ENCODE data around the gene MRC1. TPM values are rescaled to one million over a fixed set of nuclear protein-coding genes. Genes with fewer than 3 reads are reported as not detected.

MRC1 gene
- total RNA-seq, 1 donor from 2014 or later = not detected

DNA sequence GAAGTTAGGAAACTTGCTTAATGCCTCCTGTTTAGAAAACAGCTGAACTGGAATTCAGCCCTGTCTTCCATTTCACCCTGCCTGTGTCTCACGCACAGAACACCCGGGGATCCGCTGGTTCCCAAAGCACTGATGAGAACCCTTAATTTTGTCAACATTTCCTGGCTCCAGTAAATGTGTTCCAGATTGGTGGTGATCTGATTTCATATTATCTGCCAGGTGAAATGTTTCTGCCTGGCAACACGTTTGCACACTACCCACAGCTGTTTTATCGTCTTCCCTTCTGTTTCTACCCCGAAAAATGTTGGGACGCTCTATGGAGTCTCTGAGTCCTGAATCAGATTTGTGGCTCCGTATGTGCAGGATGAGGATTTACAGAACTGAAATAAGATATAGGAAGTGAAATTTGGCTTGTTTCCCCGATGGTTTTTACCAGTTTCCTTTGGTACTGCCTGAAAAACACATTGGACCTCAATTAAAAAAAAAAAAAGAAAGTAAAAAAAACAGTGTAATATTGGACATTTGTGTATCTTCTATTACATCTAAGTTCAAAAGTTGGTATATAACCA, 29.0 kb downstream of the MRC1 start:
- no peak for DNase-seq (ENCODE audit: low spot score, unreplicated experiment)
- TF ChIP-seq, protein P1, sequence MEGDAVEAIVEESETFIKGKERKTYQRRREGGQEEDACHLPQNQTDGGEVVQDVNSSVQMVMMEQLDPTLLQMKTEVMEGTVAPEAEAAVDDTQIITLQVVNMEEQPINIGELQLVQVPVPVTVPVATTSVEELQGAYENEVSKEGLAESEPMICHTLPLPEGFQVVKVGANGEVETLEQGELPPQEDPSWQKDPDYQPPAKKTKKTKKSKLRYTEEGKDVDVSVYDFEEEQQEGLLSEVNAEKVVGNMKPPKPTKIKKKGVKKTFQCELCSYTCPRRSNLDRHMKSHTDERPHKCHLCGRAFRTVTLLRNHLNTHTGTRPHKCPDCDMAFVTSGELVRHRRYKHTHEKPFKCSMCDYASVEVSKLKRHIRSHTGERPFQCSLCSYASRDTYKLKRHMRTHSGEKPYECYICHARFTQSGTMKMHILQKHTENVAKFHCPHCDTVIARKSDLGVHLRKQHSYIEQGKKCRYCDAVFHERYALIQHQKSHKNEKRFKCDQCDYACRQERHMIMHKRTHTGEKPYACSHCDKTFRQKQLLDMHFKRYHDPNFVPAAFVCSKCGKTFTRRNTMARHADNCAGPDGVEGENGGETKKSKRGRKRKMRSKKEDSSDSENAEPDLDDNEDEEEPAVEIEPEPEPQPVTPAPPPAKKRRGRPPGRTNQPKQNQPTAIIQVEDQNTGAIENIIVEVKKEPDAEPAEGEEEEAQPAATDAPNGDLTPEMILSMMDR (IDR thresholded peaks at IDR 0.05; ENCODE audit: unreplicated experiment) = no peak
- H3K36me3 Mint-ChIP-seq (ENCODE audit: insufficient read depth) = no peaks in the 10 kb centered on the region
- no peaks in the 10 kb centered on the region for H3K9me3 Mint-ChIP-seq (ENCODE audit: low read depth)
- no peak overlapping the region for H3K27ac Mint-ChIP-seq
- peaks cover 14% of the 10 kb centered on the region for H3K27me3 Mint-ChIP-seq
- H3K4me3 Mint-ChIP-seq (ENCODE audit: low read depth) = no peak overlapping the region
- peaks cover 5% of the 10 kb centered on the region for H3K4me1 Mint-ChIP-seq (ENCODE audit: low read depth)

DNA sequence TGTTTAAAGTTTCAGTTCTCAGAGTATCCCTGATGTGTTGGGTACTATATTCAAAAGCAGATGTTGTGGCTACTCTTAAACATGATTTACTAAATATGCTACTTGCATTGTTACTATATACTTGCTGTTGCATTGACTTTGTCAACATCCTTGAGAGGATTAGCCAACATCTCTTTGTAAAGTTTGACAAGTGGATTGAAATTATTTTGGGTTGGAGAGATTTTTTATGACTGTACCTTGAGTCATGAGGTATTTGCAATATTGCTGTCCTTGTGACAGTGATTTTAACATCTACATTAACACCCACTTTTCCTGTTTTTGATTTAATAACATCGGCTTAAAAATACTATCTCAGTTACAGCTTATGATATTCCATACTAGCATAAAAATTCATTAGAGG, 31.9 kb downstream of the MRC1 start:
- H3K36me3 Mint-ChIP-seq (ENCODE audit: insufficient read depth) = no peaks in the 10 kb centered on the region
- TF ChIP-seq, protein P1 (IDR thresholded peaks at IDR 0.05; ENCODE audit: unreplicated experiment) = no peak
- peaks cover 14% of the 10 kb centered on the region for H3K27me3 Mint-ChIP-seq
- no peak for DNase-seq (ENCODE audit: low spot score, unreplicated experiment)
- H3K4me1 Mint-ChIP-seq (ENCODE audit: low read depth) = peaks cover 5% of the 10 kb centered on the region
- no peaks in the 10 kb centered on the region for H3K9me3 Mint-ChIP-seq (ENCODE audit: low read depth)
- H3K27ac Mint-ChIP-seq = no peak overlapping the region
- no peak overlapping the region for H3K4me3 Mint-ChIP-seq (ENCODE audit: low read depth)

DNA sequence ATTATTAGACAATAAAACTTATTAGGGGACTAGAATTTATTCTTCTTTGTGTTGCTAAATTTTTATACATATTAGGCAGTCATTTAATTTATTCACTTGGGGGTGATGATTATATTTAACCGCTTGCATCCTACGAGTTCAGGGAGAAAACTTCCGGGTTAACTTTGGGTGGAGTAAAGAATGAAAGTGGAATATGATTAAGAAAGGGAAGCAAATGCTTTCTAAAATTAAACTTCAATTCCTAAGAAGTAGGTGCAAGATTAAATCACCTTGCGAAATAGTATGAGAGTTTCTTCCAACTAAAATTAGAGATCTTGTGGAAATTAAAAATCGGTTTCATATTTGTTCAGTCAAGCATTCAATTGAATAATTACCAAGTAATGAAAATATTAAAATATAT, 33.5 kb downstream of the MRC1 start:
- DNase-seq (ENCODE audit: low spot score, unreplicated experiment) = no peak
- TF ChIP-seq, protein P1 (IDR thresholded peaks at IDR 0.05; ENCODE audit: unreplicated experiment) = no peak
- peaks cover 14% of the 10 kb centered on the region for H3K27me3 Mint-ChIP-seq

DNA sequence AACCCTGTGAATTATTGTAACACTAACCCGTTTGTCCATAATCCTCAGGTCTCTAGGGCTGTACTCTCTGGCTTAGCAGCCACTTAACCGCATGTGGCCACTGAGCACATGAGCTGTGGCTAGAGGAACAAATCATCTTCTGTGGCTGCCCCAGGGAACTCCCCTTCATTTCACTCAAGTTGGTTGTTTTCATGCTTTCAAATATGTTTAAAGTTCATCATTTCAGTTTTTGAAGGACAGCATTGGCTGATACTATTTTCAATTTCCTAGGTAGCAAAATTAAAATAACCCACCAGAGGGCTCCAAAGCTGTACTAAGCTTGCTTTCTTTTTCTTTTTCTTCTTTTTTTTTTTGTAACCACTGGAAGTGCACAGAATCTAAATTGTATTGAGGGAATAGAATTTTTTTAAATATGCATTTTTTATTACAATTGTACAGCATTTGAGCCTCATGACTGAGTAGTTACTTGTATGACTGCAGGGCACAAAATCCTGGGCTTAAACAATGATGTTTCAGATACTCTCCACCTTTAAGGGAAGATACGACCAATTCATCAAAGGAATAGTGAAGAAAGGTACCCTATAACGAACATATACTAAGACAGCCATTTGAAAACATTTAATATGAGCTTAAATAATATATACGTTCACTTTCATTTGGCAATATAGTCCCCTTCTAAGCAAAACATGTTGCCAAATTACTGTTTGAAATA, 38.6 kb downstream of the MRC1 start:
- TF ChIP-seq, protein P1 (IDR thresholded peaks at IDR 0.05; ENCODE audit: unreplicated experiment) = peak; percentile 66
- Mint-ChIP-seq H3K4me3 (ENCODE audit: low read depth) (no peak overlapping the region), H3K36me3 (ENCODE audit: insufficient read depth) (no peaks in the 10 kb centered on the region), H3K27ac (no peak overlapping the region), H3K4me1 (ENCODE audit: low read depth) (no peaks in the 10 kb centered on the region), H3K9me3 (ENCODE audit: low read depth) (no peaks in the 10 kb centered on the region), H3K27me3 (peaks cover 6% of the 10 kb centered on the region)
- DNase-seq (ENCODE audit: low spot score, unreplicated experiment) = no peak

More for the DNA sequence above, 33.5 kb downstream of the MRC1 start:
- no peaks in the 10 kb centered on the region for H3K9me3 Mint-ChIP-seq (ENCODE audit: low read depth)
- H3K4me1 Mint-ChIP-seq (ENCODE audit: low read depth) = no peaks in the 10 kb centered on the region
- H3K27ac Mint-ChIP-seq = no peak overlapping the region
- H3K4me3 Mint-ChIP-seq (ENCODE audit: low read depth) = no peak overlapping the region
- no peaks in the 10 kb centered on the region for H3K36me3 Mint-ChIP-seq (ENCODE audit: insufficient read depth)

DNA sequence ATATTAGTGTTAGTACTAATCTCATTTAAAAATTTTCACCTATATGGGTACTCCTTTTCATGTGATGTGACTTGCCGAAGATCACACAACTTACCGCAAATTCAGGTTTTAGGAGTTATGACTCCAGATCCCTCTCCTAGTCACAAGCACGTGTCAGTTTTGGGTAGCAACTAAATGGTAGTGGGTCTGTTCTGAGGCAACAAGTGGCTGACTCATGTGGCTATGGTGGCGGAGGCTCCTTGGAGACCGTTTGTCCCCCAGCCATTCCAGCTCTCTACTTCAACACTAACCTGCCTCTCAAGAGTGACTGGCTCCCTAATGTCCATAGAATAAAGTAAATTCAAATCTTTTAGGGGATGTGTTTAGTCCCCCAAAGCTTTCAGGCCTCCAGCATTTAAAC, 39.5 kb downstream of the MRC1 start:
- TF ChIP-seq, protein P1 (IDR thresholded peaks at IDR 0.05; ENCODE audit: unreplicated experiment) = no peak
- Mint-ChIP-seq H3K36me3 (ENCODE audit: insufficient read depth) (no peaks in the 10 kb centered on the region), H3K4me1 (ENCODE audit: low read depth) (no peaks in the 10 kb centered on the region), H3K27me3 (peaks cover 6% of the 10 kb centered on the region), H3K4me3 (ENCODE audit: low read depth) (no peak overlapping the region), H3K9me3 (ENCODE audit: low read depth) (no peaks in the 10 kb centered on the region), H3K27ac (no peak overlapping the region)
- DNase-seq (ENCODE audit: low spot score, unreplicated experiment) = no peak
